H1 (cell line): ENCODE results near the gene TFG. TPM values are rescaled to one million over a fixed set of nuclear protein-coding genes. Genes with fewer than 3 reads are reported as not detected.

ENCODE experiments used
- CTCF ChIA-PET: fragments of 300-600 bp; sonication (Branson Sonifier 250); formaldehyde crosslinking; loops from one replicate; lab custom pipeline; 2021; ENCODE audit not compliant: partially characterized antibody; lab: Charles Lee
- POLR2A ChIA-PET: fragments of 300-600 bp; sonication (Branson Sonifier 250); formaldehyde crosslinking; loops from one replicate; lab custom pipeline; 2021; ENCODE audit warnings: inconsistent platforms; ENCODE audit not compliant: partially characterized antibody; lab: Charles Lee
- DNase-seq, 2 experiments: peaks; one replicate each; pipeline versions ENCODE4 v3.0.0 to v3.0.0-alpha.2; 2010 to 2022; ENCODE audit warnings: low spot score in 2 of 2, low read depth in 1 of 2, mixed read lengths in 1 of 2
- FAIRE-seq: peaks from 2 replicates; lab custom pipeline; 2011; peaks lifted over from hg19 to GRCh38; lab: Jason Lieb, UNC
- H2AFZ ChIP-seq: 2 replicates; pipeline ENCODE4 v1.8.1; 2012; ENCODE audit warnings: low read length, inconsistent platforms
- H2AK5ac ChIP-seq: 2 replicates; pipeline ENCODE4 v1.6.1; 2013; ENCODE audit warnings: low read depth, low read length
- H2BK120ac ChIP-seq: replicated peaks from 2 replicates; pipeline ENCODE3; 2013; ENCODE audit warnings: low read depth, low read length, inconsistent platforms
- H2BK12ac ChIP-seq: 2 replicates; pipeline ENCODE4 v1.6.1; 2013; ENCODE audit warnings: low read depth, low read length
- H2BK15ac ChIP-seq: 2 replicates; pipeline ENCODE4 v1.6.1; 2013; ENCODE audit warnings: low read length
- H2BK20ac ChIP-seq: 2 replicates; pipeline ENCODE4 v1.6.1; 2013; ENCODE audit warnings: low read length
- H2BK5ac ChIP-seq: 2 replicates; pipeline ENCODE4 v1.6.1; 2013; ENCODE audit warnings: low read depth, low read length
- H3K14ac ChIP-seq: 2 replicates; pipeline ENCODE4 v1.6.1; 2013; ENCODE audit warnings: inconsistent platforms; ENCODE audit not compliant: insufficient read length
- H3K18ac ChIP-seq: 2 replicates; pipeline ENCODE4 v1.6.1; 2013; ENCODE audit warnings: low read length; ENCODE audit errors: extremely low read depth
- H3K23ac ChIP-seq: 2 replicates; pipeline ENCODE4 v1.6.1; 2013; ENCODE audit warnings: inconsistent platforms; ENCODE audit not compliant: insufficient read length
- H3K23me2 ChIP-seq: 2 replicates; pipeline ENCODE4 v1.6.1; 2013; ENCODE audit warnings: low read depth, low read length
- H3K27ac ChIP-seq: 2 replicates; pipeline ENCODE4 v1.6.1; 2011; ENCODE audit warnings: low read depth, low read length, inconsistent platforms
- H3K27me3 ChIP-seq, 4 experiments: replicated peaks in 1 of 4; 1 replicate in 1 of 4; 2 replicates in 3 of 4; pipeline versions ENCODE4 v1.6.1 to v1.8.1; 2011 to 2013; ENCODE audit warnings: low read length in 3 of 4, mild to moderate bottlenecking in 3 of 4, inconsistent platforms in 2 of 4, mixed read lengths in 2 of 4, moderate library complexity in 1 of 4; ENCODE audit not compliant: control insufficient read depth in 3 of 4, insufficient read depth in 3 of 4; ENCODE audit errors: extremely low read depth in 1 of 4
- H3K36me3 ChIP-seq, 4 experiments: 2 replicates each; pipeline versions ENCODE4 v1.6.1 to v1.8.1; 2011 to 2013; ENCODE audit warnings: mild to moderate bottlenecking in 4 of 4, low read length in 3 of 4, moderate library complexity in 2 of 4, control low read depth in 1 of 4, inconsistent platforms in 1 of 4; ENCODE audit not compliant: insufficient read depth in 4 of 4, control insufficient read depth in 2 of 4
- H3K4ac ChIP-seq: replicated peaks from 2 replicates; pipeline ENCODE3; 2013; ENCODE audit warnings: low read length, low read depth, mixed read lengths, inconsistent platforms; ENCODE audit not compliant: insufficient read length
- H3K4me1 ChIP-seq, 4 experiments: replicated peaks in 1 of 4; 1 replicate in 1 of 4; 2 replicates in 3 of 4; pipeline versions ENCODE4 v1.6.1 to v1.8.1; 2011 to 2013; ENCODE audit warnings: low read length in 3 of 4, inconsistent platforms in 2 of 4, mixed read lengths in 1 of 4; ENCODE audit not compliant: insufficient read depth in 4 of 4, control insufficient read depth in 3 of 4
- H3K4me2 ChIP-seq, 2 experiments: 2 replicates each; pipeline versions ENCODE4 v1.6.1 to v1.8.1; 2011 to 2013; ENCODE audit warnings: low read depth in 2 of 2, low read length in 2 of 2, control low read depth in 1 of 2, inconsistent platforms in 1 of 2, mild to moderate bottlenecking in 1 of 2; ENCODE audit not compliant: insufficient read depth in 1 of 2
- H3K4me3 ChIP-seq, 4 experiments: fragments of 200-600, 300-600 bp in 1 of 4; sonication (generic), shearing (Covaris generic), sonication (Bioruptor Twin) in 1 of 4; 2 replicates each; pipeline versions ENCODE4 v1.5.1 to v1.8.1; 2011 to 2016; ENCODE audit warnings: low read length in 4 of 4, low read depth in 3 of 4, control low read depth in 2 of 4, inconsistent platforms in 2 of 4, mild to moderate bottlenecking in 2 of 4, mixed read lengths in 1 of 4, moderate library complexity in 1 of 4; ENCODE audit not compliant: insufficient read depth in 2 of 4; ENCODE audit errors: extremely low read depth in 1 of 4
- H3K56ac ChIP-seq: replicated peaks from 2 replicates; pipeline ENCODE3; 2013; ENCODE audit warnings: low read depth, mild to moderate bottlenecking, mixed read lengths, low read length, inconsistent platforms; ENCODE audit not compliant: insufficient read length
- H3K79me1 ChIP-seq: 2 replicates; pipeline ENCODE4 v1.6.1; 2013; ENCODE audit warnings: low read depth, low read length, control low read depth
- H3K79me2 ChIP-seq, 2 experiments: 2 replicates each; pipeline versions ENCODE4 v1.6.1 to v1.8.1; 2012 to 2013; ENCODE audit warnings: low read length in 2 of 2, mild to moderate bottlenecking in 2 of 2, inconsistent platforms in 1 of 2; ENCODE audit not compliant: insufficient read depth in 2 of 2, control insufficient read depth in 1 of 2
- H3K9ac ChIP-seq, 4 experiments: replicated peaks in 1 of 4; 1 replicate in 1 of 4; 2 replicates in 3 of 4; pipeline versions ENCODE4 v1.6.1 to v1.8.1; 2011 to 2013; ENCODE audit warnings: low read depth in 3 of 4, low read length in 3 of 4, control low read depth in 2 of 4, mild to moderate bottlenecking in 2 of 4, moderate library complexity in 2 of 4, inconsistent platforms in 1 of 4; ENCODE audit errors: extremely low read depth in 1 of 4
- H3K9me3 ChIP-seq, 2 experiments: 2 replicates each; pipeline versions ENCODE4 v1.6.1 to v1.8.1; 2012 to 2013; ENCODE audit warnings: mild to moderate bottlenecking in 2 of 2, moderate library complexity in 2 of 2, control low read depth in 1 of 2, inconsistent platforms in 1 of 2, low read depth in 1 of 2, low read length in 1 of 2, mixed read lengths in 1 of 2; ENCODE audit not compliant: insufficient read depth in 2 of 2
- H4K20me1 ChIP-seq, 2 experiments: replicated peaks in 1 of 2; 2 replicates each; pipeline versions ENCODE3 to v1.8.1; 2011 to 2013; ENCODE audit warnings: inconsistent platforms in 2 of 2, low read length in 2 of 2, mild to moderate bottlenecking in 1 of 2; ENCODE audit not compliant: insufficient read depth in 2 of 2, control insufficient read depth in 1 of 2
- H4K5ac ChIP-seq: 2 replicates; pipeline ENCODE4 v1.6.1; 2013; ENCODE audit warnings: low read length, low read depth, mixed read lengths, inconsistent platforms; ENCODE audit not compliant: insufficient read length
- H4K8ac ChIP-seq: 2 replicates; pipeline ENCODE4 v1.8.0; 2013; ENCODE audit warnings: mild to moderate bottlenecking, moderate library complexity, low read length, inconsistent platforms; ENCODE audit not compliant: insufficient read depth; ENCODE audit errors: extremely low read depth
- H4K91ac ChIP-seq: replicated peaks from 2 replicates; pipeline ENCODE3; 2013; ENCODE audit warnings: low read length, mixed read lengths, inconsistent platforms; ENCODE audit not compliant: insufficient read length
- BACH1 ChIP-seq: IDR thresholded peaks from 2 replicates; pipeline ENCODE4 v1.6.1; 2012; ENCODE audit warnings: low read length, improper control_type of control experiment
- CBX8 ChIP-seq: fragments of 300-800, 300-1000 bp; sonication (generic); IDR thresholded peaks from 2 replicates; pipeline ENCODE4 v1.7.1; 2016; ENCODE audit warnings: low read depth, low read length, borderline replicate concordance
- EZH2 ChIP-seq: fragments of 200-600 bp; sonication (generic); IDR thresholded peaks from 2 replicates; pipeline ENCODE4 v1.7.1; 2012; ENCODE audit warnings: low read depth, mild to moderate bottlenecking, moderate library complexity, low read length, inconsistent platforms; ENCODE audit not compliant: severe bottlenecking
- FOSL1 ChIP-seq: IDR thresholded peaks from 2 replicates; pipeline ENCODE4 v1.6.1; 2011; ENCODE audit warnings: mild to moderate bottlenecking, low read depth, low read length, moderate library complexity; ENCODE audit not compliant: insufficient read depth
- MAFK ChIP-seq: IDR thresholded peaks from 2 replicates; pipeline ENCODE4 v1.6.1; 2012; ENCODE audit warnings: low read depth, mild to moderate bottlenecking, improper control_type of control experiment, low read length
- NRF1 ChIP-seq: IDR thresholded peaks from 2 replicates; pipeline ENCODE4 v1.6.1; 2011; ENCODE audit warnings: mild to moderate bottlenecking, low read depth, low read length, improper control_type of control experiment
- PHF8 ChIP-seq: fragments of 200-600 bp; sonication (generic); conservative IDR thresholded peaks from 2 replicates; pipeline ENCODE4 v1.7.1; 2012; ENCODE audit warnings: low read depth, mild to moderate bottlenecking, inconsistent platforms, low read length, moderate library complexity
- POLR2AphosphoS5 ChIP-seq: IDR thresholded peaks from 2 replicates; pipeline ENCODE4 v1.6.1; 2011; ENCODE audit warnings: low read depth, low read length
- RXRA ChIP-seq: IDR thresholded peaks from 2 replicates; pipeline ENCODE4 v1.6.1; 2011; ENCODE audit warnings: low read depth, mild to moderate bottlenecking, low read length, moderate library complexity; ENCODE audit not compliant: insufficient read depth
- SIN3A ChIP-seq, 2 experiments: IDR thresholded peaks in 1 of 2; conservative IDR thresholded peaks in 1 of 2; 2 replicates each; pipeline ENCODE4 v1.6.1; 2011 to 2012; ENCODE audit warnings: low read length in 2 of 2, improper control_type of control experiment in 1 of 2, low read depth in 1 of 2, mild to moderate bottlenecking in 1 of 2
- YY1 ChIP-seq: IDR thresholded peaks from 2 replicates; pipeline ENCODE4 v1.6.1; 2011; ENCODE audit warnings: low read depth, mild to moderate bottlenecking, low read length
- WGBS, 2 experiments: shearing (Covaris generic) in 1 of 2; methylation state at CpG; one replicate each; pipeline versions ENCODE4 v1.1.6 to v1.1.7; 2013 to 2015; ENCODE audit warnings: low lambda C conversion rate in 2 of 2, mixed read lengths in 2 of 2, inconsistent platforms in 1 of 2, low coverage in 1 of 2, missing lambda C conversion rate in 1 of 2; ENCODE audit not compliant: insufficient replicate concordance in 2 of 2, insufficient coverage in 1 of 2, insufficient read length in 1 of 2; ENCODE audit errors: extremely low coverage in 1 of 2, missing lambda C conversion rate in 1 of 2; 5-methylcytosine and 5-hydroxymethylcytosine counted together
- polyA plus RNA-seq, 7 experiments: library from polyadenylated mRNA; depleted of rRNA in 3 of 7; stranded (reverse) in 5 of 7; unstranded in 2 of 7; fragments of >200 nt in 5 of 7; fragments of 200-250 nt in 2 of 7; gene quantifications; 1 replicate in 5 of 7; 2 replicates in 1 of 7; 4 replicates in 1 of 7; pipeline versions ENCODE4 v1.2.1 to v1.2.3, GENCODE V29; 2011 to 2013; ENCODE audit warnings: missing spikeins in 2 of 7, mixed read lengths in 2 of 7
- total RNA-seq: library from RNA; stranded (reverse); fragmentation: NEBNext Ultra II Directional; extraction: Animal tissue kit (Norgen Biotek cat#: 25700); gene quantifications from 2 replicates; pipeline ENCODE4 v1.2.1, GENCODE V29; 2021

Gene TFG
- total and polyA plus RNA-seq, 2 of the 8 experiments (the other 6 are each of a cell fraction or from before 2014, with no cell fraction given), result 81.9 to 98.4 TPM

GRCh38 chr3:100740207-100740606, 30.9 kb downstream of the TFG start:
- Histone ChIP-seq H2BK120ac (no peak overlapping the region), H4K8ac (no peak overlapping the region), H3K27ac (no peak overlapping the region), H3K4me3 (no peak overlapping the region), H3K14ac (no peak overlapping the region), H4K5ac (no peak overlapping the region), H2AFZ (no peak overlapping the region), H3K4ac (no peak overlapping the region), H3K79me1 (no peaks in the 10 kb centered on the region; the same call in 1 of the 2 replicates), H3K9me3 (no peaks in the 10 kb centered on the region), H3K9ac (no peak overlapping the region), H3K27me3 (no peaks in the 10 kb centered on the region), H3K36me3 (peaks cover 0 to 62% (median 17%) of the 10 kb centered on the region in 4 experiments; a peak in 7 of 8 replicates), H2AK5ac (no peak overlapping the region), H3K23ac (no peak overlapping the region), H3K18ac (no peak overlapping the region), H2BK15ac (no peak overlapping the region), H3K79me2 (no peaks in the 10 kb centered on the region), H3K56ac (no peak overlapping the region), H2BK12ac (no peak overlapping the region), H2BK20ac (no peak overlapping the region), H2BK5ac (no peak overlapping the region), H4K91ac (no peak overlapping the region), H3K4me1 (peaks cover 0 to 6% (median 1%) of the 10 kb centered on the region in 4 experiments; a peak in 4 of 7 replicates), H3K4me2 (no peak overlapping the region), H4K20me1 (peaks cover 0 to 4% of the 10 kb centered on the region in 2 experiments), H3K23me2 (no peaks in the 10 kb centered on the region)
- DNase-seq (no peak), FAIRE-seq (no peak)
- 93% methylated on average over 1 of the region's 1 CpG; no CpG with 5 or more reads in 1 of the 2 experiments for WGBS, 2 experiments
- CTCF ChIA-PET, result interaction anchor here (1.1 to 1.7 kb wide), 3 partner anchors 13 to 278 kb away, joined by 3 read pairs; no protein-coding TSS in a partner anchor
- POLR2A ChIA-PET, result no interaction called here
- TF ChIP-seq PHF8 (no peak), SIN3A (conservative IDR thresholded peaks at IDR 0.05 in 1 of 2, IDR thresholded peaks at IDR 0.05 in 1 of 2; ENCODE audit: low read depth in 1 of 2, low read length in 2 of 2) (no peak), EZH2 (no peak), POLR2AphosphoS5 (no peak), RXRA (no peak), FOSL1 (no peak), CBX8 (no peak), MAFK (no peak), BACH1 (no peak), NRF1 (no peak), YY1 (no peak)
